K562 (cell line): ENCODE data around the gene IZUMO3. TPM values are rescaled to one million over a fixed set of nuclear protein-coding genes. Genes with fewer than 3 reads are reported as not detected.

ENCODE experiments used
- ATAC-seq: fragments of 200-7000 bp; cut with Tn5 transposase; 3 replicates; pipeline ENCODE4 v1.9.1; 2020; ENCODE audit warnings: moderate library complexity
- BruUV-seq: library from RNA; stranded (reverse); fragments of 400-500 nt; replicated peaks from 2 replicates; lab custom pipeline; 2021; lab: Mats Ljungman, UMichigan
- CTCF ChIA-PET: fragments of 300-600 bp; formaldehyde crosslinking; extraction: SDS; loops from one replicate; lab custom pipeline; 2021; ENCODE audit warnings: low intra/inter-chr PET ratio; lab: Yijun Ruan, JAX
- POLR2A ChIA-PET: fragments of 300-600, 350-650 bp; sonication (Branson Sonifier 250); formaldehyde crosslinking; extraction: SDS; loops from one replicate; lab custom pipeline; 2021; ENCODE audit warnings: antibody characterized with exemption, inconsistent platforms; lab: Yijun Ruan, JAX
- DNase-seq, 4 experiments: peaks; one replicate each; pipeline versions ENCODE4 v3.0.0 to v3.0.0-alpha.2; 2011 to 2018; ENCODE audit warnings: low spot score in 3 of 4, mixed read lengths in 3 of 4; ENCODE audit errors: extremely low read depth in 1 of 4
- FAIRE-seq: peaks from 2 replicates; lab custom pipeline; 2011; peaks lifted over from hg19 to GRCh38; lab: Jason Lieb, UNC
- H2AFZ ChIP-seq: 2 replicates; pipeline ENCODE4 v1.6.0; 2011; ENCODE audit warnings: low read depth, low read length, control low read depth, inconsistent platforms
- H3K27ac ChIP-seq: fragments of 200-600 bp; 3 replicates; pipeline ENCODE4 v1.8.0; 2011; ENCODE audit warnings: low read depth, mild to moderate bottlenecking, control low read depth, inconsistent platforms, low read length, moderate library complexity, mixed read lengths; ENCODE audit errors: extremely low read depth
- H3K27me3 ChIP-seq, 2 experiments: fragments of 300-600 bp in 1 of 2; 2 replicates in 1 of 2; 3 replicates in 1 of 2; pipeline versions ENCODE4 v1.6.0 to v1.8.0; 2011; ENCODE audit warnings: inconsistent platforms in 2 of 2, low read length in 2 of 2, mild to moderate bottlenecking in 1 of 2, mixed read lengths in 1 of 2, moderate library complexity in 1 of 2; ENCODE audit not compliant: control insufficient read depth in 2 of 2, insufficient read depth in 2 of 2
- H3K36me3 ChIP-seq: fragments of 300-600 bp; 3 replicates; pipeline ENCODE4 v1.8.0; 2011; ENCODE audit warnings: mild to moderate bottlenecking, low read length, inconsistent platforms; ENCODE audit not compliant: control insufficient read depth, insufficient read depth
- H3K4me1 ChIP-seq, 2 experiments: fragments of 200-600 bp in 1 of 2; replicated peaks in 1 of 2; 2 replicates in 1 of 2; 3 replicates in 1 of 2; pipeline versions ENCODE4 v1.5.1 to v1.8.0; 2011; ENCODE audit warnings: inconsistent platforms in 2 of 2, low read length in 2 of 2, mild to moderate bottlenecking in 1 of 2, mixed read lengths in 1 of 2, moderate library complexity in 1 of 2; ENCODE audit not compliant: control insufficient read depth in 2 of 2, insufficient read depth in 2 of 2
- H3K4me2 ChIP-seq: 2 replicates; pipeline ENCODE4 v1.6.1; 2011; ENCODE audit warnings: low read length, control low read depth, inconsistent platforms, mixed read lengths; ENCODE audit not compliant: insufficient read depth
- H3K4me3 ChIP-seq: fragments of 200-600 bp; sonication (generic), shearing (Covaris generic); 2 replicates; pipeline ENCODE4 v1.5.1; 2016; ENCODE audit warnings: control low read depth, inconsistent platforms
- H3K79me2 ChIP-seq: fragments of 200-600 bp; 3 replicates; pipeline ENCODE4 v1.8.0; 2011; ENCODE audit warnings: low read length, inconsistent platforms; ENCODE audit not compliant: control insufficient read depth, insufficient read depth
- H3K9ac ChIP-seq, 2 experiments: 2 replicates each; pipeline versions ENCODE4 v1.6.0 to v1.6.1; 2011; ENCODE audit warnings: low read depth in 2 of 2, low read length in 2 of 2, control low read depth in 1 of 2, inconsistent platforms in 1 of 2, mild to moderate bottlenecking in 1 of 2, mixed read lengths in 1 of 2; ENCODE audit not compliant: insufficient read depth in 1 of 2
- H3K9me1 ChIP-seq: one replicate; pipeline ENCODE4 v1.6.0; 2011; ENCODE audit warnings: inconsistent platforms, mild to moderate bottlenecking, low read length, moderate library complexity; ENCODE audit not compliant: control insufficient read depth, insufficient read depth
- H3K9me3 ChIP-seq: replicated peaks from 2 replicates; pipeline ENCODE4 v1.5.1; 2011; ENCODE audit warnings: low read depth, low read length, inconsistent platforms; ENCODE audit not compliant: control insufficient read depth, insufficient read depth
- H4K20me1 ChIP-seq: replicated peaks from 2 replicates; pipeline ENCODE4 v1.6.1; 2011; ENCODE audit warnings: low read length, inconsistent platforms, mixed read lengths; ENCODE audit not compliant: control insufficient read depth, insufficient read depth
- E2F3 ChIP-seq: fragments of 250-450 bp; sonication (Bioruptor Pico); IDR thresholded peaks from 2 replicates; pipeline ENCODE4 v1.4.0; 2020; ENCODE audit warnings: mild to moderate bottlenecking
- ELK1 ChIP-seq: sonication (generic); formaldehyde crosslinking; IDR thresholded peaks from 2 replicates; pipeline ENCODE4 v1.8.1; 2022; ENCODE audit warnings: missing genetic modification reagents
- ETS1 ChIP-seq: conservative IDR thresholded peaks from 2 replicates; pipeline ENCODE4 v1.6.1; 2011; ENCODE audit warnings: low read depth, mild to moderate bottlenecking, low read length; ENCODE audit not compliant: control insufficient read depth
- FOXK2 ChIP-seq, 2 experiments: fragments of 450-650 bp; IDR thresholded peaks in 1 of 2; conservative IDR thresholded peaks in 1 of 2; 2 replicates each; pipeline ENCODE4 v1.6.1; 2016; ENCODE audit warnings: low read depth in 2 of 2, mild to moderate bottlenecking in 1 of 2
- MAFK ChIP-seq: IDR thresholded peaks from 2 replicates; pipeline ENCODE4 v1.6.1; 2011; ENCODE audit warnings: low read length, improper control_type of control experiment
- MEIS2 ChIP-seq: fragments of 450-650 bp; IDR thresholded peaks from 2 replicates; pipeline ENCODE4 v1.6.1; 2014; ENCODE audit warnings: mild to moderate bottlenecking; ENCODE audit not compliant: partially characterized antibody
- MIER1 ChIP-seq: fragments of 450-650 bp; IDR thresholded peaks from 2 replicates; pipeline ENCODE4 v1.6.1; 2016; ENCODE audit warnings: antibody characterized with exemption, mild to moderate bottlenecking, low read depth
- NFATC3 ChIP-seq: fragments of 450-650 bp; IDR thresholded peaks from 2 replicates; pipeline ENCODE4 v1.6.1; 2017; ENCODE audit warnings: mild to moderate bottlenecking
- OTX1 ChIP-seq: fragments of 450-650 bp; formaldehyde crosslinking; IDR thresholded peaks from 2 replicates; pipeline ENCODE4 v1.4.0; 2022; ENCODE audit warnings: mild to moderate bottlenecking
- POLR2B ChIP-seq: fragments of 450-650 bp; IDR thresholded peaks from 2 replicates; pipeline ENCODE4 v1.6.1; 2018; ENCODE audit warnings: low read depth; ENCODE audit not compliant: partially characterized antibody
- RBM25 ChIP-seq: fragments of 200-400 bp; formaldehyde crosslinking; IDR thresholded peaks from 2 replicates; pipeline ENCODE4 v1.6.1; 2018; ENCODE audit warnings: low read length, low read depth, moderate library complexity; ENCODE audit not compliant: severe bottlenecking
- SAFB ChIP-seq: fragments of 200-400 bp; formaldehyde crosslinking; IDR thresholded peaks from 2 replicates; pipeline ENCODE4 v1.6.1; 2017; ENCODE audit warnings: low read depth, low read length, borderline replicate concordance
- SMAD2 ChIP-seq: fragments of 150-350 bp; IDR thresholded peaks from 2 replicates; pipeline ENCODE4 v1.6.1; 2014; ENCODE audit warnings: low read depth, mild to moderate bottlenecking, low read length
- ZNF217 ChIP-seq: sonication (generic); formaldehyde crosslinking; IDR thresholded peaks from 2 replicates; pipeline ENCODE4 v1.8.0; 2022; ENCODE audit warnings: mild to moderate bottlenecking, missing genetic modification reagents
- ZNF282 ChIP-seq: sonication (generic); formaldehyde crosslinking; IDR thresholded peaks from 2 replicates; pipeline ENCODE4 v1.8.1; 2023; ENCODE audit warnings: missing genetic modification reagents
- ZNF316 ChIP-seq: fragments of 450-650 bp; IDR thresholded peaks from 2 replicates; pipeline ENCODE4 v1.6.1; 2016
- WGBS: fragments of 100-300 bp; shearing (Covaris generic); methylation state at CpG from one replicate; pipeline ENCODE4 v1.1.6; 2016; ENCODE audit warnings: low coverage, mixed read lengths; ENCODE audit not compliant: insufficient coverage; ENCODE audit errors: missing lambda C conversion rate; 5-methylcytosine and 5-hydroxymethylcytosine counted together
- in situ Hi-C: fragments of 300-500 bp; cut with MboI; formaldehyde crosslinking; loops from 4 replicates; pipeline ENCODE4 v1.15.0; 2018; ENCODE audit warnings: inconsistent platforms, mixed read lengths
- intact Hi-C: fragments of 100-400 bp; cut with micrococcal nuclease; formaldehyde crosslinking; loops from 2 replicates; pipeline ENCODE4 v1.14.2; 2022
- polyA plus RNA-seq, 8 experiments: library from polyadenylated mRNA; depleted of rRNA in 4 of 8; stranded (reverse) in 5 of 8; unstranded in 3 of 8; fragments of >200 nt; fragmentation: Nextera tagmentation in 2 of 8; fragmentation: Illumina TruSeq in 1 of 8; extraction: Ambion mirVana in 2 of 8; extraction: Trizol in 1 of 8; gene quantifications; 2 replicates each; pipeline versions ENCODE4 v1.2.1 to v1.2.3, GENCODE V29; 2011 to 2014; ENCODE audit warnings: inconsistent platforms in 1 of 8, missing spikeins in 1 of 8
- total RNA-seq, 7 experiments: library from RNA; depleted of rRNA in 6 of 7; stranded (reverse); fragments of >200 nt in 6 of 7; fragmentation: Illumina TruSeq in 2 of 7; extraction: Trizol in 2 of 7; gene quantifications; 2 replicates each; pipeline versions ENCODE4 v1.2.1 to v1.2.3, GENCODE V29; 2011 to 2021; ENCODE audit warnings: low replicate concordance in 1 of 7
- TF ChIP-seq, protein P1 (sequence below): fragments of 250-450 bp; sonication (Bioruptor Pico); IDR thresholded peaks from 2 replicates; pipeline ENCODE4 v1.5.0; 2020; ENCODE audit warnings: mild to moderate bottlenecking
- TF ChIP-seq, protein P2 (sequence below), 2 experiments: IDR thresholded peaks in 1 of 2; conservative IDR thresholded peaks in 1 of 2; 2 replicates each; pipeline ENCODE4 v1.6.1; 2016; ENCODE audit warnings: low read depth in 2 of 2, mild to moderate bottlenecking in 1 of 2, missing compliant biosample characterization in 1 of 2, missing genetic modification characterization in 1 of 2, moderate library complexity in 1 of 2

Gene IZUMO3
- total and polyA plus RNA-seq, 9 of the 15 experiments (the other 6 are each of a cell fraction or from before 2014, with no cell fraction given) = not detected

GRCh38 chr9:24498632-24499031 is 47.1 kb downstream of the IZUMO3 start:
- POLR2A ChIA-PET = no interaction called here
- CTCF ChIA-PET = no interaction called here
- WGBS = no CpG with 5 or more reads among the region's 2 CpGs
- no peak for TF ChIP-seq POLR2B
- no peak for TF ChIP-seq SAFB
- no peak for TF ChIP-seq ETS1
- TF ChIP-seq ZNF316 = no peak
- no peak for TF ChIP-seq ZNF217
- TF ChIP-seq, protein P1, sequence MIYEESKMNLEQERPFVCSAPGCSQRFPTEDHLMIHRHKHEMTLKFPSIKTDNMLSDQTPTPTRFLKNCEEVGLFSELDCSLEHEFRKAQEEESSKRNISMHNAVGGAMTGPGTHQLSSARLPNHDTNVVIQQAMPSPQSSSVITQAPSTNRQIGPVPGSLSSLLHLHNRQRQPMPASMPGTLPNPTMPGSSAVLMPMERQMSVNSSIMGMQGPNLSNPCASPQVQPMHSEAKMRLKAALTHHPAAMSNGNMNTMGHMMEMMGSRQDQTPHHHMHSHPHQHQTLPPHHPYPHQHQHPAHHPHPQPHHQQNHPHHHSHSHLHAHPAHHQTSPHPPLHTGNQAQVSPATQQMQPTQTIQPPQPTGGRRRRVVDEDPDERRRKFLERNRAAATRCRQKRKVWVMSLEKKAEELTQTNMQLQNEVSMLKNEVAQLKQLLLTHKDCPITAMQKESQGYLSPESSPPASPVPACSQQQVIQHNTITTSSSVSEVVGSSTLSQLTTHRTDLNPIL (CRISPR knock-in tag) = no peak
- no peak for TF ChIP-seq ELK1 (CRISPR knock-in tag)
- TF ChIP-seq FOXK2 (conservative IDR thresholded peaks at IDR 0.05 in 1 of 2, IDR thresholded peaks at IDR 0.05 in 1 of 2; ENCODE audit: low read depth in 2 of 2) = no peak
- TF ChIP-seq MAFK = no peak
- TF ChIP-seq MEIS2 = no peak
- TF ChIP-seq RBM25 = no peak
- no peak for TF ChIP-seq SMAD2
- TF ChIP-seq, protein P2, sequence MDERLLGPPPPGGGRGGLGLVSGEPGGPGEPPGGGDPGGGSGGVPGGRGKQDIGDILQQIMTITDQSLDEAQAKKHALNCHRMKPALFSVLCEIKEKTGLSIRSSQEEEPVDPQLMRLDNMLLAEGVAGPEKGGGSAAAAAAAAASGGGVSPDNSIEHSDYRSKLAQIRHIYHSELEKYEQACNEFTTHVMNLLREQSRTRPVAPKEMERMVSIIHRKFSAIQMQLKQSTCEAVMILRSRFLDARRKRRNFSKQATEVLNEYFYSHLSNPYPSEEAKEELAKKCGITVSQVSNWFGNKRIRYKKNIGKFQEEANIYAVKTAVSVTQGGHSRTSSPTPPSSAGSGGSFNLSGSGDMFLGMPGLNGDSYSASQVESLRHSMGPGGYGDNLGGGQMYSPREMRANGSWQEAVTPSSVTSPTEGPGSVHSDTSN (CRISPR knock-in tag; IDR thresholded peaks at IDR 0.05; ENCODE audit: low read depth) = no peak
- TF ChIP-seq, protein P2 (tag; conservative IDR thresholded peaks at IDR 0.05; ENCODE audit: low read depth) = no peak
- no peak for TF ChIP-seq MIER1
- TF ChIP-seq NFATC3 = no peak
- no peak for TF ChIP-seq OTX1 (CRISPR knock-in tag)
- no peak for TF ChIP-seq ZNF282 (CRISPR knock-in tag)
- no peak for TF ChIP-seq E2F3 (CRISPR knock-in tag)
- TF ChIP-seq, all 486 proteins: peak for 0
- Histone ChIP-seq H3K36me3 (no peaks in the 10 kb centered on the region), H3K4me2 (no peak overlapping the region), H3K79me2 (no peaks in the 10 kb centered on the region), H3K4me3 (no peak overlapping the region), H3K9me1 (no peaks in the 10 kb centered on the region), H3K9me3 (no peaks in the 10 kb centered on the region), H3K4me1 (no peaks in the 10 kb centered on the region), H3K27ac (no peak overlapping the region), H2AFZ (no peak overlapping the region), H4K20me1 (no peaks in the 10 kb centered on the region), H3K9ac (no peak overlapping the region), H3K27me3 (no peaks in the 10 kb centered on the region)
- DNase-seq (no peak), FAIRE-seq (no peak), ATAC-seq (no peak)
- intact Hi-C loops = no loop called here
- no TSS peak for BruUV-seq
- in situ Hi-C loops = no loop called here
